HCT116 (cell line): ENCODE measurements around the gene TASP1.

Source experiments
- EGR1 ChIP-seq: IDR thresholded peaks from 2 replicates; pipeline ENCODE4 v1.6.1; 2012; ENCODE audit warnings: low read depth
- EZH2phosphoT487 ChIP-seq: fragments of 200-600 bp; IDR thresholded peaks from 2 replicates; pipeline ENCODE4 v1.6.1; 2018; ENCODE audit warnings: antibody characterized with exemption, borderline replicate concordance
- JUND ChIP-seq: IDR thresholded peaks from 2 replicates; pipeline ENCODE4 v1.6.1; 2012

GRCh38 chr20:13419477-13419876 is 219.3 kb downstream of the TASP1 start:
- TF ChIP-seq EZH2phosphoT487 = no peak
- no peak for TF ChIP-seq EGR1
- no peak for TF ChIP-seq JUND
